Activated T-helper 2 cell treated with anti-CD3 and anti-CD28 coated beads, Interferon-gamma antibody, Interleukin-2, Interleukin-4, amounts not matched to agents 10 μg/mL and 5 μg/mL and 100 μg/mL, durations not matched to agents 14 hours and 24 hours and 36 hours (primary cell): ENCODE data around the gene ZNF785. TPM values are rescaled to one million over a fixed set of nuclear protein-coding genes. Genes with fewer than 3 reads are reported as not detected.

ENCODE experiments used
- total RNA-seq: library from RNA; stranded (reverse); gene quantifications from 2 replicates; pipeline ENCODE4 v1.2.3, GENCODE V29; 2022

Gene ZNF785
- total RNA-seq, 1 donor from 2014 or later: 18.9 TPM

Other genes with a start within 250 kb of the ZNF785 start
- 80.1 and 84.5 TPM in 2 replicates for gene CD2BP2, start 230.4 kb downstream of the ZNF785 start, total RNA-seq
- gene TBC1D10B, start 215.2 kb downstream of the ZNF785 start, total RNA-seq: 63.4 and 64.4 TPM in 2 replicates
- gene MYL11, start 210.9 kb downstream of the ZNF785 start, total RNA-seq: 3.4 and 4.3 TPM in 2 replicates
- gene SEPTIN1, start 203.1 kb downstream of the ZNF785 start, total RNA-seq: 169 and 173 TPM in 2 replicates
- gene ZNF48, start 190.3 kb downstream of the ZNF785 start, total RNA-seq: 13.4 TPM in 2 replicates
- 8.3 and 9.3 TPM in 2 replicates for gene ZNF771, start 178.1 kb downstream of the ZNF785 start, total RNA-seq
- gene DCTPP1, start 155.7 kb downstream of the ZNF785 start, total RNA-seq: 127 and 128 TPM in 2 replicates
- gene SEPHS2, start 139.8 kb downstream of the ZNF785 start, total RNA-seq: 82.9 and 84.1 TPM in 2 replicates
- 292 and 293 TPM in 2 replicates for gene ITGAL, start 113.0 kb downstream of the ZNF785 start, total RNA-seq
- 16.9 and 17.1 TPM in 2 replicates for gene ZNF768, start 59.1 kb downstream of the ZNF785 start, total RNA-seq
- gene ZNF747, start 50.8 kb downstream of the ZNF785 start, total RNA-seq: 11.8 and 11.9 TPM in 2 replicates
- gene ZNF764, start 27.3 kb downstream of the ZNF785 start, total RNA-seq: 14.5 and 14.6 TPM in 2 replicates
- gene ZNF688, start 14.0 kb downstream of the ZNF785 start, total RNA-seq: 8.7 and 9.2 TPM in 2 replicates
- 11.4 and 12.4 TPM in 2 replicates for gene ZNF689, start 24.7 kb upstream of the ZNF785 start, total RNA-seq
- 84.0 and 90.5 TPM in 2 replicates for gene PRR14, start 65.3 kb upstream of the ZNF785 start, total RNA-seq
- 107 TPM in 2 replicates for gene FBRS, start 72.7 kb upstream of the ZNF785 start, total RNA-seq
- 83.6 TPM in 2 replicates for gene SRCAP, start 113.5 kb upstream of the ZNF785 start, total RNA-seq
- 38.1 and 41.6 TPM in 2 replicates for gene PHKG2, start 162.7 kb upstream of the ZNF785 start, total RNA-seq
- 2.3 and 2.8 TPM in 2 replicates for gene CFAP119, start 176.4 kb upstream of the ZNF785 start, total RNA-seq
- 83.8 and 91.6 TPM in 2 replicates for gene RNF40, start 176.6 kb upstream of the ZNF785 start, total RNA-seq
- gene ZNF629, start 201.5 kb upstream of the ZNF785 start, total RNA-seq: 0.78 and 0.82 TPM in 2 replicates